ENCODE measurements around the gene BBIP1. TPM values are rescaled to one million over a fixed set of nuclear protein-coding genes. Genes with fewer than 3 reads are reported as not detected.
A peak's percentile ranks its signal among the peaks of the same experiment; 100 is the strongest.

The BBIP1 gene
- total and polyA plus RNA-seq, 12 donors = 14.5 to 86.9 (median 44.9) TPM

DNA sequence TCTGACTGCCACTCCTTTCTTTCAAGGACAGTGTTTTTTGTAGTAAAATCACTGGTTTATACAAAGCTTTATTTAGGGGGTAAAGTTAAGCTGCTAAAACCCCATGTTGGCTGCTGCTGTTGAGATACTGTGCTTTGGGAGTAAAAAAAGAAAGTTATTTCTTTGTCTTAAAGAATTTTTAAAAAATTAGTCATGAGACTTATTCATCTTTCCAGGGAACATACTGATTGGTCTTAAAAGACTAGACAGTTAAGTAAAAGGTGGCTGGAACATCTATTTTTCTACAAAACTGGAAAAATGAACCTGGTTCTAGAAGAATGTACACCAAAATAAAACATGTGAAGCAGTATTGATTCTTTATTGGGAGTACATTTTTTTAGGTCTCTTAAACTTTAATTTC lies 20.6 kb downstream of the BBIP1 start:
- no peak for DNase-seq
- H3K36me3 ChIP-seq (replicated peaks in 1 of 2) = peaks cover 0 to 43% of the 10 kb centered on the region in 2 donors
- H3K27me3 ChIP-seq = no peaks in the 10 kb centered on the region
- no peak for TF ChIP-seq POLR2A (IDR thresholded peaks at IDR 0.05)
- TF ChIP-seq, protein P1, sequence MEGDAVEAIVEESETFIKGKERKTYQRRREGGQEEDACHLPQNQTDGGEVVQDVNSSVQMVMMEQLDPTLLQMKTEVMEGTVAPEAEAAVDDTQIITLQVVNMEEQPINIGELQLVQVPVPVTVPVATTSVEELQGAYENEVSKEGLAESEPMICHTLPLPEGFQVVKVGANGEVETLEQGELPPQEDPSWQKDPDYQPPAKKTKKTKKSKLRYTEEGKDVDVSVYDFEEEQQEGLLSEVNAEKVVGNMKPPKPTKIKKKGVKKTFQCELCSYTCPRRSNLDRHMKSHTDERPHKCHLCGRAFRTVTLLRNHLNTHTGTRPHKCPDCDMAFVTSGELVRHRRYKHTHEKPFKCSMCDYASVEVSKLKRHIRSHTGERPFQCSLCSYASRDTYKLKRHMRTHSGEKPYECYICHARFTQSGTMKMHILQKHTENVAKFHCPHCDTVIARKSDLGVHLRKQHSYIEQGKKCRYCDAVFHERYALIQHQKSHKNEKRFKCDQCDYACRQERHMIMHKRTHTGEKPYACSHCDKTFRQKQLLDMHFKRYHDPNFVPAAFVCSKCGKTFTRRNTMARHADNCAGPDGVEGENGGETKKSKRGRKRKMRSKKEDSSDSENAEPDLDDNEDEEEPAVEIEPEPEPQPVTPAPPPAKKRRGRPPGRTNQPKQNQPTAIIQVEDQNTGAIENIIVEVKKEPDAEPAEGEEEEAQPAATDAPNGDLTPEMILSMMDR (IDR thresholded peaks at IDR 0.05) = no peak
- H3K4me1 ChIP-seq (replicated peaks in 1 of 2) = peaks cover 0 to 11% of the 10 kb centered on the region in 2 donors
- intact Hi-C loops (cut with DNase I) = loop anchor here in 1 of 2 donors (5.0 kb wide), 2 partner anchors 96 to 151 kb away; no protein-coding TSS in a partner anchor
- H3K27ac ChIP-seq = peak overlapping the region in 1 of 5 donors; percentile 3
- H3K4me3 ChIP-seq = no peak overlapping the region
- no peaks in the 10 kb centered on the region for H3K9me3 ChIP-seq (replicated peaks in 1 of 3)

DNA sequence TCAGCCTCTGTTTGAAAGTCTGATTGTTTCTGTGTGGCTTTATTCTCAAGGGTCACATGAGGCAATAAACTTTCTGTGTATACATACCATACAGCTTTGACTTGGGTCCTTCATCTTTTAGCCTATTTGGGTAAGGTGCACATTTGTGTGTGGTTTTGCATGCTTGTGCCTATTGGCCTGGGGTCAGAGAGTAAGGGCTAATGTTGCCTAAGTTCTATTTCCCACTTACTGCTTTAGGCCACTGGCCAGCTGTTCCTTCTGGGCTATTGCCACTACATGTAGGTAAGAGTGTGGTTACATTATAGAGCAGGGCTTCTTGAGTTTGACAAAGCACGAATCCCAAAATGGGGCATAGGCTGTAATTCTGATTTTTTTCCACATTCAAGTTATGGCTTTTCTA lies 21.8 kb downstream of the BBIP1 start:
- WGBS, 4 donors = 82 to 95% (median 88%) methylated on average over 1 of the region's 1 CpG
- H3K9me3 ChIP-seq (replicated peaks in 1 of 3) = no peaks in the 10 kb centered on the region
- TF ChIP-seq, protein P1 (IDR thresholded peaks at IDR 0.05) = no peak
- TF ChIP-seq POLR2A (IDR thresholded peaks at IDR 0.05) = no peak
- H3K27me3 ChIP-seq = no peaks in the 10 kb centered on the region
- intact Hi-C loops (cut with DNase I) = loop anchor here in 1 of 2 donors (5.0 kb wide), 2 partner anchors 95 to 150 kb away; no protein-coding TSS in a partner anchor
- H3K27ac ChIP-seq = no peak overlapping the region
- no peak for DNase-seq
- peaks cover 0 to 48% of the 10 kb centered on the region in 2 donors for H3K36me3 ChIP-seq (replicated peaks in 1 of 2)
- H3K4me3 ChIP-seq = no peak overlapping the region
- peaks cover 0 to 14% of the 10 kb centered on the region in 2 donors for H3K4me1 ChIP-seq (replicated peaks in 1 of 2)

DNA sequence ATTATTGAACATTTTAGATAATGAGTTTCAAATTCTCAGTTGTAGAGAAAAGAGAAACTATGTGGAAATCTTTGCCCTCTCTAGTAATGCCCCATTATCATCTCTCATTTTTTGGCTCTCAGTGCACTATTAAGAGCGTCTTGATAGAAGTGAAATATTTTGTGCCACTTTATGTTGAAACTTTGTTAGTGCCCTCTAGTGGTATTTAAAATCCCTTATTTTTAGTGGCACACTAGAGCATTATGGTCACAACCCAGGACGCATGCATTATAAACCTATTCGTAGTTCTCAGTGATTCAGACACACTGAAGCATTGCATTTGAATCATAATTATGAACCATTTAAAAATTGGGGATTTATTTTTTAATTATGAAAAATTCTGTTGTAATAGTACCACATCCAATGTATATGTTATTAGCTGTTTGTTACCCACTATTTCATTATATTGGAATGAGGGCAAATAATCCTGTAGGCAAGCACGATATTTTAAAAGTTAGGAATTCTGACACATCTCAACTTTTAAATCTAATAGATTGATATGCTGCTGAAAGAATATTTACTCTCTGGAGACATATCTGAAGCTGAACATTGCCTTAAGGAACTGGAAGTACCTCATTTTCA lies 25.3 kb downstream of the BBIP1 start:
- Histone ChIP-seq H3K9me3 (replicated peaks in 1 of 3) (no peaks in the 10 kb centered on the region), H3K4me3 (no peak overlapping the region), H3K36me3 (replicated peaks in 1 of 2) (peaks cover 0 to 54% of the 10 kb centered on the region in 2 donors), H3K4me1 (replicated peaks in 1 of 2) (peaks cover 0 to 10% of the 10 kb centered on the region in 2 donors), H3K27me3 (no peaks in the 10 kb centered on the region), H3K27ac (no peak overlapping the region)
- 24 to 30% (median 26%) methylated on average over 4 of the region's 4 CpGs for WGBS, 4 donors
- intact Hi-C loops (cut with DNase I) = no loop called here
- TF ChIP-seq, protein P1 (IDR thresholded peaks at IDR 0.05) = peak; percentile 39 to 73 (median 62)
- no peak for TF ChIP-seq POLR2A (IDR thresholded peaks at IDR 0.05)
- DNase-seq = no peak

DNA sequence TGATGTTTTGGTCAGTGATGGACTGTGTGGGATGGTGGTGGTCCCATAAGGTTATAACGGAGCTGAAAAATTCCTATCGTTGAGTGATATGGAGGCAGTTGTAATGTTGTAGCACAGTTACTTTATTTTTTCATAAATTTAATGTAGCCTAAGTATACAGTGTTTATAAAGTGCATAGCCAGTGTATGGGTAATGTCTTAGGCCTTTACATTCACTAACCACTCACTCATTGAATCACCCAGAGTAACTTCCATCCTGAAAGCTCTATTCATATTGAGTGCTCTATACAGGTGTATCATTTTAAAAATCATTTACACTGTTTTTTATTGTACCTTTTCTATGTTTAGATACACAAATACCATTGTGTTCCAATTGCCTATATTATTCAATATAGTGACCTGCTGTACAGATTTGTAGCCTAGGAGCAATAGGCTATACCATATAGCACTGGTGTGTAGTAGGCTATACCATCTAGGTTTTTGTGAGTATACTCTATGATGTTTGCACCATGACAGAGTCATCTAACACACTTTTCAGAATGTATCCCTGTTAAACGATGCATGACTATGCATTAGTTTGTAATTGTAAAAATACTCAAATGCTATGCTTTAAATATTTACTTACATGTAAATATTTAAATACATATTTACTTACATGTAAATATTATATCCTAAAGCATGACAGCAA lies 26.2 kb downstream of the BBIP1 start:
- Histone ChIP-seq H3K9me3 (replicated peaks in 1 of 3) (no peaks in the 10 kb centered on the region), H3K27ac (no peak overlapping the region), H3K27me3 (no peaks in the 10 kb centered on the region), H3K36me3 (replicated peaks in 1 of 2) (peaks cover 0 to 52% of the 10 kb centered on the region in 2 donors), H3K4me3 (no peak overlapping the region), H3K4me1 (replicated peaks in 1 of 2) (peaks cover 0 to 10% of the 10 kb centered on the region in 2 donors)
- TF ChIP-seq POLR2A (IDR thresholded peaks at IDR 0.05) = no peak
- TF ChIP-seq, protein P1 (IDR thresholded peaks at IDR 0.05) = no peak
- DNase-seq = no peak
- intact Hi-C loops (cut with DNase I) = no loop called here
- WGBS, 4 donors = 90 to 93% (median 92%) methylated on average over 3 of the region's 3 CpGs

Measured in adrenal gland (tissue), 12 donors.